GM19043 (cell line): Measurements from ENCODE around the gene OCA2.

Source experiments
- ATAC-seq: cut with Tn5 transposase; IDR thresholded peaks from one replicate; pipeline ENCODE4 v1.9.1; 2021; ENCODE audit warnings: low read depth; ENCODE audit not compliant: unreplicated experiment

OCA2 gene

GRCh38 chr15:28082891-28083684 lies 16.0 kb downstream of the OCA2 start:
- ATAC-seq: no peak

- no peak for ATAC-seq
Observed at GRCh38 chr15:28081594-28081993, 17.5 kb downstream of the OCA2 start.

DNA sequence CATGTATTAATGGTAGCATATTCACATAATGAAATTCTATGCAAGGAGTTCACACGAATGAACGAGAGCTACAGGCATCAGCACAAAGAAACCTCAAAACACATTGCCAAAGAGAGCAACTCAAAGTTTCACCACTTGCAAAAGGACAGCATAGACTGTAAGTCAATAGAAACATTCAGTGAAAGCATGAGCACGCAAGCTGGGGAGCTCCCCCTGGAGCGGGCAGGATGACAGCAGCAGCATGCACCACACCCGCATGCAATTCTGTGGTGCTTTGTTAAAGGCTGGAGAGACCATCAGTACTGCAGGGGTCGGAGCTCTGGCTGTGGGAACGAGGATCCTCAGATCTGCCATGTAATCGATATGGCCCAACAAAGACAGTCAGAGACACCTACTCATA lies 18.7 kb downstream of the OCA2 start:
- no peak for ATAC-seq

DNA sequence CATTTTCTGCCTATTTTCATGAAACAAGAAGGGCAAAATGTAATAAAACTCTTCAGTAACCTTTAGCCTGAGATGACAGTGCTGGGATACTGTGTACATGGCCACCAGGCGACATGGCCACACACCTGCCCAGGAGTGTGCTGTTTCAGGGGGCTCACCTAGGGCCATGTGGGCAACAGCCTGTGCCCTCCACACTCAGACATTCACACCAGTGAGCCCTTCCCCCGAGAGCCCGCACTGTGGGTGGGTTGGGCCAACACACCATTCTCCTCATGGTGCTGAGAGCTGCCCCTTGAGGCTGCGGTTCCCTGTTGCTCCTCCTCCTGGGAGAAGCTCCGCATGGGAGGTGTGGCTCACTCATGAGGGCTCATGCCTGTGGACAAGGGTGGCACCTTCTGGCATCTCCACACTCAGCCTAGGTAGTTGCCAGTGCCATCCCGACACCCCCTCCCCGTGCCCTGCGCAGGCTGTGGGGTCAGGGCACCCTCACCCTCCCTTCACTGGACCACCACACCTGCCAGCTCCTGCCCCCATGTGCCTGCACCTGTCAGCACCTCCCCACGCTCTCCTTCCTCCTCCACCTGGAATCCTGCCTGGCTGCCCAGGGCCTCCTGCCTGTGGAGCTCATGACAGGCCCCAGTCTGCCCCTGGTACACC lies 19.7 kb downstream of the OCA2 start:
- no peak for ATAC-seq

DNA sequence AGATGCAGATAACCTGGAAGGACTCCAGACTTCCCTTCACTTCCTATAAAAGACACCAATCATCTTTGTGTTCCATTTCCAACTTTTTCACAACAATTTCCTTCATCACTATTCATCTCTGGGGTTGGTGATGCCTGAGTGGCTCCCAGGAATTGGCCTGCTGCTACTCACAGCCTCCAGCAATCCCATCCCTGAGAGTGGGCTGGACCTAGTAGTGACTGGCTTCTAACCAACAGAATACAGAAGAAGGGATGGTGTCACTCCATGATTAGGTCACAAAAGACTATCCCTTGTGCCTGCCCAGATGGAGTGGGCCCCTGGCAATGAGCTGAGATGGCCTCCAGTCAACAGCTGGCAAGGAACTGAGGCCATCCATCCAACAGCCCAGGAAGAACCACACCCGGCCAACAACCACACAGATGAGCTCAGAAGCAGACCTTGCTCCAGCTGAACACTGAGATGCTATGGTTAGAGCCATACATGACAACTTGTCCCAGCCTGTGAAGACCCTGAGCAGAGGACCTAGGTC lies 20.9 kb downstream of the OCA2 start:
- ATAC-seq: no peak

GRCh38 chr15:28075573-28075972 lies 23.5 kb downstream of the OCA2 start:
- ATAC-seq: no peak

DNA sequence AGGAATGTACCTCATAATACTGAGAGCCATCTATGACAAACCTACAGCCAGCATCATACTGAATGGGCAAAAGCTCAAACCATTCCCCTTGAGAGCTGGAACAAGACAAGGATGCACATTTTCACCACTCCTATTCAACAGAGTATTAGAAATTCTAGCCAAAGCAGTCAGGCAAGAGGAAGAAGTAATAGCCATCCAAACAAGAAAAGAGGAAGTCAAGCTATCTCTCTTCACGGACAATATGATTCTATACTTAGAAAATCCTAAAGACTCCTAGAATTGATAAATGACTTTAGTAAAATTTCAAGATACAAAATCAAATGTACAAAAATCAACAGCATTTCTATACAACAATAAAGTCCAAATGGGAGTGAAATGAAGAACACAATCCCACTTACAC lies 30.2 kb downstream of the OCA2 start:
- ATAC-seq: no peak

DNA sequence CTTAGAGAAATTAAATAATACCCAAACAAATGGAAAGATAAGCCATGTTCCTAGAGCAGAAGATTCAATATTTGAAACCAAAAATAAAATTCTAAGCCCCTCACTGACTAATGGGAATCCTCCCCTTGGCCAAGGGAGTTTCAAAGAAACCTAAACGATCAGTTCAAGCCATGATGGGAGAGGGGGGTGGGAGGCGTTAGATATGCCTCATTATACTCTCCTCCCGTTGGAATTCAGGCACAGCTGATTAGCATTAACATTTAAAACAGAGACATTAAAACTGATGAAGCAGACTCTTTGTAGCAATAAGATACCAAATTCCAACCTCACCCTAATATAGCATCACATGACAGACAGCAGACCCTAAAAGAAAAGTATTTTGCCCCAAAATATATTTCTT lies 32.9 kb downstream of the OCA2 start:
- ATAC-seq: no peak

- no peak for ATAC-seq
Observed at GRCh38 chr15:28060005-28060404, 39.1 kb downstream of the OCA2 start.

- no peak for ATAC-seq
Observed at GRCh38 chr15:28058082-28058481, 41.0 kb downstream of the OCA2 start.

DNA sequence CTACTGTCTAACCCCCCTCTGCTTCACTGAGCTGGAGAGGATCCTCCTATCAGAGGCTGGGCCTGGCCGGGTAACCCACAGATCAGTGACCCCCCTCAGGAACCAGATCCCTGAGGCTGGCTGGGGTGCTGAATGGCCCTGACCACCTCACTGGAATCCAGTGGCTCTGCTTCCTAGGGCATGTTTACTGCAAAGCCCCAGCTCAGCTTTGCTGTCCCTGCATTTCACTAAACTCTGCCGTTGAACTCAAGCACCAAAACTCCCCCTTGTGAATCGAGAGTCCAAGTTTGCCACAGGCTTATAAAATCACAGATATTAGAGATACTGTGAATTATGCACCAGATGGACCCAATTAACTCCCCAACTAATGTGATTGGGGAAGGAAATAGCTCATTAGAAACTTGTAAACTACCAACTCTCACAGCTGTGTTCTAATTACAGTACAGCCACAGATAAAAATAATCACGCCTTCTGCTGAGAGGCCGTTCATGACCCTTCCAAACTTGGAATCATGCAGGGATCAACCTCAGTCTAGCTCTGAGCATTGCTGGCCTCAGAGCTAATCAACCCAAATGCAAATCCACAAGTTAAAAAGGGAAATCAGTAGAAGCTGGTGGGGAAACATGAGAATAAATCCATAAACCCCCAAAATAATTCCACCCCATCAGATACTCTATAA lies 47.0 kb downstream of the OCA2 start:
- no peak for ATAC-seq

DNA sequence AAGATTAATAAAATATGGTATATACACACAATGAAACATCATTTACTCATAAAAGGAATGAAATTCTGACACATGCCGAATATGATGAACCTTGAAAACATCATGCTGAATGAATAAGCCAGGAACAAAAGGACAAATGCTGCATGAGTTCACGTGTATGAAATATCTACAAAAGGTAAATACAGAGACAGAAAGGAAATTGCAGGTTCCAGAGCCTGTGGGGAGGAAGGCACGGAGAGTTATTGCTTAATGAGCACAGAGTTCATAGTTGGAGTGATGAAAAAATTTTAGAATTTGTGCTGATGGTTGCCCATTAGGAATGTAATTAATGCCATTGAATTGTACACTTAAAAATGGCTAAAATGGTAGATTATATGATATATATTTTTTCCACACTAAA lies 49.5 kb downstream of the OCA2 start:
- no peak for ATAC-seq

GRCh38 chr15:28047277-28047676 lies 51.8 kb downstream of the OCA2 start:
- ATAC-seq: no peak

DNA sequence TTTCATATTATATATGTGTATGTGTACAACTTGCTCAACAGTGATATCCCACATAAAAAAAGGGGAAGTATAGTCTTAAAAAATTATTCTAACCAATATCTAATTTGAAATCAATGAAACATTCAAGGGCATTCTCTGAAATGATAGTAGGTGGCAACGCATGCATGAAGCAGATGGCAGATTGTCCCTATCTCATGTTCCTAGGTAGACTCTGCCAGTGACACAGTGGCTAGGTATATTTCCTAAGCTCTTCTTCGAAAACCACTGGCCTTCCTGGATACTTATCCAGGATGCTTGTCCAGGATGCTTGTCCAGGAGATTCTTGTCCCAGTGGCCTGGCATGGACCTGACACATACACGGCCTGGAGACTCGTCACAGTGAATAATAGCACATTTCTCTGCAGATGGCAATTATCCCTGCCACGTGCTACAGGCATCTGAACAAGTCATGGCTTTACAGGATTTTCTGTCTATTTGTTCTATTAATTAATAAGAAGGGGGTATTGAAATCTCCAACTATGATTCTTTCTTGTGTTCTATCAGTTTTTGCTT lies 54.9 kb downstream of the OCA2 start:
- ATAC-seq: no peak

- no peak for ATAC-seq
Observed at GRCh38 chr15:28043691-28044091, 55.4 kb downstream of the OCA2 start.

DNA sequence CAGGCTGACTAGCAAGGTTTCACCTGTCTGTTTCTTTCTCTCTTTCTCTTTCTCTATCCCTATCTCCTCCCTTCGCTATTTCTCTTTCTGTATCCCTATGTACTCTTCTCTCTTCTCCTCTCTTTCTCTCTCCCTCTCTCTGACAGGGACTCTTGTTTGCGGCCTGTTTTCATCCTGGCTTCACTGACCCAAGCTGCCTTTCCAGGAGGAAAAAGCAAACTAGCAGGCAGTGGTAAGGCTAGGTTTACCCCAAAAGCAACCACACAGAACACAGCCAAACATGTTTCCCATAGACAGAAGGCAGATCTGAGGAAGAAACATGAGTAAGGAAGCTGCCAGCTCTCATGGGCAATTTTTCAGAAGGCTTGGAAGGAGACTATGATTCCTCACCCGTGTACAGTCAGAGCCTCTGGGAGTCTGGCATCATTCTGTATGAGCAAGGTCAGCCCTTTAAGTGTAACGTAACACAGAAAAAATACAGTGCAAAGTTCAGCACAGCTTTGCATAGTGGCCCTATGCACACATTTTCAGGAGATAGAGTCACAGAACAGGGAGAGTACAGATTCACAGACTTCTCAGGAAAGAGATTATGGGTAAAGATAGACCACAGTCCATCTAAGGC lies 61.0 kb downstream of the OCA2 start:
- ATAC-seq: no peak

DNA sequence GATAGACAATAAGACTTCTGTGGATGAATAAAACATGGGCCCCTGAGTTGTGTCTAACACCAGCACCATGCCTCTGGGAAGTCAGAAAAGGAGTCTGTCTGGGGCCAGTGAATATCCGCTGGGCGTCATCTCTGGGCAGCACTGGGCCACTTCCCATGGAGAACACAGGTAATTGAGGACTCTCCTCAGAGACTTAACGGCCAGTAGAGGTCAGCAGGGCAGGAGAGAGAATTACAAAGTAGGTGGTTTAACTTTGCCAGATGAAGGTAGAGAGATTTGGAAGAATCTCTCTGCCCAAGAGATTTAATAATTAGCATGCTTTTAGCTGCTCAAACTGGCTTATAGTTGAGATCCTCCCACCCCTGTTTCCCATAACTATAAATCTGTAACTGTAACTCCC lies 65.7 kb downstream of the OCA2 start:
- ATAC-seq: no peak

DNA sequence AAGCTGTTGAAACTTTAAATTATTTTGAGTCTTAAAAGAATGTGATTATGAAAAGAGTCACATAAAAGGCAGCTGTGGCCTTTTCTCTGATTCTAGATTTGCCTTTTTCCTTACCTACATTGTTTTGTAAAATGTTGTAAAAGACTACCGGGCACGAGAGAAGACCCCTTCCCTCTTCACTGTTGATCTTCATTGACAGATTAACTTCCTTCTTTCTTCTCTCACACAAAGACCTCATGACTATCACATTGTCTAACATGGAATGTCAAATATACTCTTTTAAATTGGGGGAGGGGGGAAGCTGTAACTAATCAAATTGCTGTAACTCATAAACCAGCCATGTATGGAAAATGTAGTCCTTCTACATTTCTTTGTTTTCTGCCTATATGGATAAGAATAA lies 68.3 kb downstream of the OCA2 start:
- ATAC-seq: no peak

DNA sequence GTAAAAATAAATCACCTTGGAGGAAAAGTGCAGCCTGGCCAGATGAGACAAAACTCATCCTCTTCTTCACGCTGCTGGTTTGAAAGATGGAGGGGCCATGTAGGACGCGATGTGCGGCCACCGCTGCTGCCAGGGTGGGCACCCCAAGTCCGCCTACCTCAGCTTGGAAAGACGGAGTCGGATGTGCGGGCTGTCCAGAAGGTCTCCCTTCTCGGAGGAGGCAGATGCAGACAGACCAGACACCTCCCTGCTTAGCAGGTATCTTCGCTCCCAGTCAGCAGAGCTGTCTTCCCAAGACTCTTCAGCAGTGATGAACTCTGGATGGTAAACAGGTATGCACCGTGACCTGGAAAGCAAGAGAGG lies 71.4 kb downstream of the OCA2 start:
- ATAC-seq: no peak

DNA sequence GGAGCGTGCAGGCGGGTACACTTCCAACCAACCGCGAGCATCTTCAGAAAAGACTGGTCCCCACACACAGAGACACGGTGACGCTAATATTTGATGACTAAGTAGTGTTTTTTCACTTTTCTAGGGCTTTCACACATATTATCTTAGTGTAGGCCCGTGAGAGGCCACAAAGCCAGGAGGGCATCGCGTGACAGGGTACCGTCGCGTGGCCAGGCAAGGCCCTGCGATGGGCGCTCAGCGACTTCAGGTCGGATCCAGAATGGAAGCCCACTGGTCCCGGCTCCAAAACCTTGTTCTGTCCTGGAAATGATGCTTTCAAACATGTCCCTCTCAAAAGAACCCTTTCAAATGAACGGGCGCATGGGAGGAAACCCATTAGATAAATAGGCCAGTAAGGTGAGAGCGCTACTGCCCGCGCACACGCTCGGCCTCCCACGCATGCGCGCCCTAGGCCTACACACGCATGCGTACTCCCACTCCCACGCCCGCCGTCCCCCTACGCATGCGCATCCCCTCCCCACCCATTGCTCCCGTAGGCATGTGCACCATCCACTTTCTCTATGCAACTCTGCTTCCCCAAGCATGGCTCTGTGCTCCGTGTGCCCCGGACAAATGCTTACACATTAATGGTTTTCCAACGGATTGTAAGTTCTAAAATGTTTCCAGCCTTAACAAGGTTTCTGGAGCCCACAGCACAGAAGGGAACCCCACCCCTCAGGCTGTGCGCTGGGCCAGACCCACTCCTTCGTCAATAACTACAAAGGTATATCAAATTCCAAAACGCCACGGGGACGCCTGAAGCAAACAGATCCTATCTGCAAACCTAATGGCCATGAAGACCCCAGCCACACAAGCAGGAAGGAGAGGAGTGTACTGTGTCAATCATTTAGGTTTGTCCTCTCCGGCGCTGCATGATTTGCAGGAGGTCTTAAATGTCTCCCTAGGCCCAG lies 72.1 kb downstream of the OCA2 start:
- no peak for ATAC-seq
